Natural killer cell (primary cell): ENCODE results near the gene SH2D7. TPM values are rescaled to one million over a fixed set of nuclear protein-coding genes. Genes with fewer than 3 reads are reported as not detected.

ENCODE experiments used
- ATAC-seq, 3 donors: fragments of 150-1000 bp in 2 of 3; fragments of 200-7000 bp in 1 of 3; cut with Tn5 transposase; 1 replicate in 1 of 3; 2 replicates in 2 of 3; pipeline ENCODE4 v1.10.0; 2021; ENCODE audit warnings: mild to moderate bottlenecking in 2 of 3, moderate library complexity in 2 of 3
- DNase-seq, 2 donors: peaks; one replicate each; pipeline versions ENCODE4 v3.0.0 to v3.0.0-alpha.2; 2013 to 2021; ENCODE audit warnings: mixed read lengths in 1 of 2
- H3K27ac ChIP-seq: one replicate; pipeline ENCODE4 v1.5.1; 2013; ENCODE audit warnings: mild to moderate bottlenecking, low read length
- H3K27me3 ChIP-seq: one replicate; pipeline ENCODE4 v1.6.1; 2013; ENCODE audit warnings: low read length; ENCODE audit not compliant: control insufficient read depth, insufficient read depth
- H3K36me3 ChIP-seq: one replicate; pipeline ENCODE4 v1.6.1; 2013; ENCODE audit warnings: low read length; ENCODE audit not compliant: control insufficient read depth, insufficient read depth
- H3K4me1 ChIP-seq: one replicate; pipeline ENCODE4 v1.6.1; 2013; ENCODE audit warnings: low read length; ENCODE audit not compliant: control insufficient read depth, insufficient read depth
- H3K4me3 ChIP-seq: one replicate; pipeline ENCODE4 v1.5.1; 2013; ENCODE audit warnings: low read length
- H3K9me3 ChIP-seq: one replicate; pipeline ENCODE4 v1.6.1; 2013; ENCODE audit warnings: low read length; ENCODE audit not compliant: control insufficient read depth, insufficient read depth
- H3K27ac Mint-ChIP-seq, 2 donors: one replicate each; pipeline ENCODE4 v1.8.0; 2022; ENCODE audit warnings: mild to moderate bottlenecking in 2 of 2, mixed read lengths in 2 of 2, moderate library complexity in 1 of 2
- H3K27me3 Mint-ChIP-seq, 2 donors: one replicate each; pipeline ENCODE4 v1.8.0; 2022; ENCODE audit warnings: low read depth in 2 of 2, mixed read lengths in 2 of 2
- H3K36me3 Mint-ChIP-seq: one replicate; pipeline ENCODE4 v1.8.0; 2022; ENCODE audit warnings: mixed read lengths
- H3K4me1 Mint-ChIP-seq, 2 donors: one replicate each; pipeline ENCODE4 v1.8.0; 2022; ENCODE audit warnings: mixed read lengths in 2 of 2
- H3K4me3 Mint-ChIP-seq: one replicate; pipeline ENCODE4 v1.8.0; 2022; ENCODE audit warnings: mild to moderate bottlenecking, moderate library complexity, mixed read lengths
- H3K9me3 Mint-ChIP-seq, 2 donors: one replicate each; pipeline ENCODE4 v1.8.0; 2022; ENCODE audit warnings: mixed read lengths in 2 of 2
- CTCF ChIP-seq: fragments of 200-600 bp; IDR thresholded peaks from one replicate; pipeline ENCODE4 v1.8.0; 2022; ENCODE audit warnings: antibody characterized with exemption
- WGBS: methylation state at CpG from one replicate; pipeline ENCODE4 v1.1.7; 2013; ENCODE audit warnings: missing lambda C conversion rate; ENCODE audit not compliant: insufficient coverage; 5-methylcytosine and 5-hydroxymethylcytosine counted together
- intact Hi-C: fragments of 100-400 bp; cut with micrococcal nuclease; formaldehyde crosslinking; loops from one replicate; pipeline ENCODE4 v1.14.2; 2022
- total RNA-seq, 4 donors: library from RNA; stranded (reverse); fragments of 120-200 nt in 1 of 4; gene quantifications; one replicate each; pipeline versions ENCODE4 v1.2.3 to v1.2.4, GENCODE V29; 2013 to 2022

Gene SH2D7
- total RNA-seq, 3 donors from 2014 or later (not counting 1 experiment from before 2014, with no cell fraction given) = not detected

- peaks cover 6% of the 10 kb centered on the region for H3K36me3 Mint-ChIP-seq
- peak overlapping the region in 1 of 2 donors; percentile 70 for H3K27ac Mint-ChIP-seq
- H3K4me1 ChIP-seq = peaks cover 46% of the 10 kb centered on the region
- H3K27ac ChIP-seq = no peak overlapping the region
- intact Hi-C loops = no loop called here
- H3K9me3 Mint-ChIP-seq = no peaks in the 10 kb centered on the region
- no peak for ATAC-seq
- H3K27me3 ChIP-seq = no peaks in the 10 kb centered on the region
- no peaks in the 10 kb centered on the region for H3K27me3 Mint-ChIP-seq
- no peak overlapping the region for H3K4me3 Mint-ChIP-seq
- no peak for TF ChIP-seq CTCF
- H3K36me3 ChIP-seq = peaks cover 4% of the 10 kb centered on the region
- H3K9me3 ChIP-seq = no peaks in the 10 kb centered on the region
- 90% methylated on average over 4 of the region's 5 CpGs for WGBS
- peaks cover 40 to 53% of the 10 kb centered on the region in 2 donors for H3K4me1 Mint-ChIP-seq
- H3K4me3 ChIP-seq = no peak overlapping the region
- no peak for DNase-seq
These were observed 34.6 kb upstream of the SH2D7 start for GRCh38 chr15:78057803-78058202.

- Mint-ChIP-seq H3K27me3 (no peaks in the 10 kb centered on the region), H3K9me3 (no peaks in the 10 kb centered on the region), H3K36me3 (peaks cover under 1% of the 10 kb centered on the region), H3K4me1 (peaks cover 45 to 57% of the 10 kb centered on the region in 2 donors), H3K27ac (peak overlapping the region in 1 of 2 donors; percentile 70), H3K4me3 (no peak overlapping the region)
- peaks cover 3% of the 10 kb centered on the region for H3K36me3 ChIP-seq
- no peaks in the 10 kb centered on the region for H3K9me3 ChIP-seq
- peaks cover 46% of the 10 kb centered on the region for H3K4me1 ChIP-seq
- no peak for TF ChIP-seq CTCF
- 92% methylated on average over 10 of the region's 10 CpGs for WGBS
- intact Hi-C loops = no loop called here
- ATAC-seq (no peak), DNase-seq (no peak)
- no peaks in the 10 kb centered on the region for H3K27me3 ChIP-seq
- H3K27ac ChIP-seq = no peak overlapping the region
- H3K4me3 ChIP-seq = no peak overlapping the region
These were observed 33.9 kb upstream of the SH2D7 start for GRCh38 chr15:78058401-78058935.

GRCh38 chr15:78059110-78059839, 33.1 kb upstream of the SH2D7 start:
- peak overlapping the region in 1 of 2 donors; percentile 70 for H3K27ac Mint-ChIP-seq
- H3K4me1 Mint-ChIP-seq = peaks cover 45 to 57% of the 10 kb centered on the region in 2 donors
- H3K36me3 Mint-ChIP-seq = no peaks in the 10 kb centered on the region
- H3K4me3 Mint-ChIP-seq = no peak overlapping the region
- intact Hi-C loops = no loop called here
- no peak overlapping the region for H3K27ac ChIP-seq
- no peaks in the 10 kb centered on the region for H3K36me3 ChIP-seq
- no peak overlapping the region for H3K4me3 ChIP-seq
- H3K27me3 Mint-ChIP-seq = no peaks in the 10 kb centered on the region
- H3K9me3 ChIP-seq = no peaks in the 10 kb centered on the region
- WGBS = 78% methylated on average over 3 of the region's 3 CpGs
- peaks cover 53% of the 10 kb centered on the region for H3K4me1 ChIP-seq
- no peaks in the 10 kb centered on the region for H3K27me3 ChIP-seq
- no peak for DNase-seq
- ATAC-seq = no peak
- H3K9me3 Mint-ChIP-seq = no peaks in the 10 kb centered on the region
- no peak for TF ChIP-seq CTCF
